SH-SY5Y (cell line): ENCODE measurements around the gene ITGBL1.

Source experiments
- GATA2 ChIP-seq: IDR thresholded peaks from 2 replicates; pipeline ENCODE4 v1.6.1; 2011; ENCODE audit warnings: mild to moderate bottlenecking, low read depth, low read length
- GATA3 ChIP-seq: IDR thresholded peaks from 2 replicates; pipeline ENCODE4 v1.6.1; 2011; ENCODE audit warnings: low read depth, mild to moderate bottlenecking, low read length, moderate library complexity

DNA sequence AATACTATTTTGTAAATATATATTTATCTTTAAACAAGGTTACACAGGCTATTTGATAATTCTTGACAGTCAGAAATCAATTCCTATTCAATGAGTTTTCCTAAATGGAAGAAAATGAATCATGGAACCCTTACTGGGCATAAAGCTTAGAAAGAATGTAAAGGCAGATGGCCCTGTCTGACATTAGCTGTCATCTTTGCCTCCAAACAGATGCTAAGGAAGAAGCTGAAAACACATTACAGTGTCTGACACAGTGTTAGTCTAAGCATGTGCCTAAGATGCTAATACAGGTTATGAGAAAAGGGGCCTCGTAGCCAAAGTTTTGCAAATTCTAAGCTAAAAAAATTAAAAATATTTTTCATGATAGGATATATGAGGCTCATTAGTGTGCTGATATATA is 112.8 kb downstream of the ITGBL1 start:
- no peak for TF ChIP-seq GATA2
- no peak for TF ChIP-seq GATA3
